Fibroblast of lung (primary cell): ENCODE data around the gene NFKBIL1. TPM values are rescaled to one million over a fixed set of nuclear protein-coding genes. Genes with fewer than 3 reads are reported as not detected.

Source experiments
- DNase-seq, 2 donors: peaks; one replicate each; pipeline versions ENCODE4 v3.0.0 to v3.0.0-alpha.2; 2010; ENCODE audit warnings: low read depth in 2 of 2
- H2AFZ ChIP-seq: 2 replicates; pipeline ENCODE4 v1.5.1; 2012; ENCODE audit warnings: low read length, control low read depth, inconsistent platforms
- H3K27ac ChIP-seq: 2 replicates; pipeline ENCODE4 v1.5.1; 2011; ENCODE audit warnings: low read length, control low read depth; ENCODE audit not compliant: insufficient read depth
- H3K27me3 ChIP-seq: 2 replicates; pipeline ENCODE4 v1.5.1; 2011; ENCODE audit warnings: mild to moderate bottlenecking, low read length; ENCODE audit not compliant: control insufficient read depth, insufficient read depth
- H3K36me3 ChIP-seq: 2 replicates; pipeline ENCODE4 v1.5.1; 2011; ENCODE audit warnings: low read length; ENCODE audit not compliant: control insufficient read depth, insufficient read depth
- H3K4me1 ChIP-seq: 2 replicates; pipeline ENCODE4 v1.5.1; 2011; ENCODE audit warnings: low read length; ENCODE audit not compliant: control insufficient read depth, insufficient read depth; ENCODE audit errors: extremely low read depth
- H3K4me2 ChIP-seq: 2 replicates; pipeline ENCODE4 v1.5.1; 2011; ENCODE audit warnings: low read length, control low read depth; ENCODE audit not compliant: insufficient read depth; ENCODE audit errors: extremely low read depth
- H3K4me3 ChIP-seq, 4 experiments: fragments of 200-600 bp in 1 of 4; sonication (generic) in 1 of 4; replicated peaks in 1 of 4; 2 replicates each; pipeline ENCODE4 v1.5.1; 2011 to 2016; ENCODE audit warnings: low read length in 4 of 4, low read depth in 3 of 4, mild to moderate bottlenecking in 3 of 4, control low read depth in 2 of 4, inconsistent platforms in 1 of 4, mixed read lengths in 1 of 4; ENCODE audit not compliant: insufficient read depth in 1 of 4; ENCODE audit errors: control extremely low read depth in 1 of 4
- H3K79me2 ChIP-seq: 2 replicates; pipeline ENCODE4 v1.5.1; 2012; ENCODE audit warnings: mild to moderate bottlenecking, low read length, inconsistent platforms; ENCODE audit not compliant: control insufficient read depth, insufficient read depth
- H3K9ac ChIP-seq: 2 replicates; pipeline ENCODE4 v1.5.1; 2011; ENCODE audit warnings: mild to moderate bottlenecking, low read length, control low read depth; ENCODE audit not compliant: insufficient read depth
- H3K9me3 ChIP-seq: 2 replicates; pipeline ENCODE4 v1.5.1; 2012; ENCODE audit warnings: low read depth, low read length; ENCODE audit not compliant: control insufficient read depth, insufficient read depth
- H4K20me1 ChIP-seq: 2 replicates; pipeline ENCODE4 v1.5.1; 2011; ENCODE audit warnings: low read length; ENCODE audit not compliant: control insufficient read depth, insufficient read depth; ENCODE audit errors: extremely low read depth
- CTCF ChIP-seq, 2 donors: IDR thresholded peaks in 1 of 2; conservative IDR thresholded peaks in 1 of 2; 1 replicate in 1 of 2; 2 replicates in 1 of 2; pipeline ENCODE4 v1.5.1; 2011 to 2012; ENCODE audit warnings: low read length in 2 of 2, control low read depth in 1 of 2, inconsistent platforms in 1 of 2, low read depth in 1 of 2, mild to moderate bottlenecking in 1 of 2
- EZH2 ChIP-seq: IDR thresholded peaks from 2 replicates; pipeline ENCODE4 v1.5.1; 2012; ENCODE audit warnings: low read length, control low read depth, mild to moderate bottlenecking; ENCODE audit errors: missing control alignments
- polyA plus RNA-seq, 2 donors: library from polyadenylated mRNA; depleted of rRNA in 1 of 2; stranded (reverse) in 1 of 2; unstranded in 1 of 2; fragments of >200 nt; gene quantifications; 2 replicates each; pipeline ENCODE4 v1.2.1, GENCODE V29; 2011 to 2012; ENCODE audit warnings: missing spikeins in 1 of 2
- total RNA-seq: library from RNA; depleted of rRNA; stranded (reverse); fragments of >200 nt; gene quantifications from 2 replicates; pipeline ENCODE4 v1.2.1, GENCODE V29; 2014

Gene NFKBIL1
- total and polyA plus RNA-seq, 2 donors (not counting 1 experiment from before 2014, with no cell fraction given): 5.1 to 44.3 TPM

GRCh38 chr6:31592396-31592771 lies 45.0 kb downstream of the NFKBIL1 start:
- Histone ChIP-seq H4K20me1 (no peaks in the 10 kb centered on the region), H3K27ac (no peak overlapping the region), H3K79me2 (no peaks in the 10 kb centered on the region), H3K9ac (no peak overlapping the region), H3K4me1 (no peaks in the 10 kb centered on the region), H3K9me3 (no peaks in the 10 kb centered on the region), H2AFZ (no peak overlapping the region), H3K4me3 (no peak overlapping the region), H3K27me3 (no peaks in the 10 kb centered on the region), H3K4me2 (no peak overlapping the region), H3K36me3 (no peaks in the 10 kb centered on the region)
- no peak for DNase-seq
- TF ChIP-seq CTCF (conservative IDR thresholded peaks at IDR 0.05 in 1 of 2, IDR thresholded peaks at IDR 0.05 in 1 of 2; ENCODE audit: low read depth in 1 of 2, low read length in 2 of 2): no peak
- no peak for TF ChIP-seq EZH2

DNA sequence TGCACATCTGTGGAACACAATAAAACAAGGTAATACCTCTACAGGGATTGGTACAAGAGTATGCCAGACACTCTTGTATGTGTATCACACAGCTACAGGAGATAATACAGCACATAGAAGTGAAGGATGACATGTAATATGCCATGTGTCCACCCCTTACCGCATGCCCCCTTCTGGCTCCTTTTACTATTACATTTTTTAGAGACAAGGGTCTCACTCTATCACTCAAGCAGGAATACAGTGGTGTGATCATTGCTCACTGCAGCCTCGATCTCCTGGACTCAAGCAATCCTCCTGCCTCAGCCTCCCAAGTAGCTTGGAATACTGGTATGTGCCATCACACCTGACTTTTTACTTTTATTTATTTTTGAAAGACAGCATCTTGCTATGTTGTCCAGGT lies 49.6 kb downstream of the NFKBIL1 start:
- H3K9me3 ChIP-seq: no peaks in the 10 kb centered on the region
- H3K27ac ChIP-seq: no peak overlapping the region
- no peak overlapping the region for H2AFZ ChIP-seq
- no peaks in the 10 kb centered on the region for H3K36me3 ChIP-seq
- H3K9ac ChIP-seq: no peak overlapping the region
- no peaks in the 10 kb centered on the region for H3K79me2 ChIP-seq
- no peak overlapping the region for H3K4me3 ChIP-seq
- no peaks in the 10 kb centered on the region for H4K20me1 ChIP-seq
- no peaks in the 10 kb centered on the region for H3K4me1 ChIP-seq
- DNase-seq: peak; percentile 3 to 23
- H3K27me3 ChIP-seq: no peaks in the 10 kb centered on the region
- TF ChIP-seq EZH2 (no peak), CTCF (conservative IDR thresholded peaks at IDR 0.05 in 1 of 2, IDR thresholded peaks at IDR 0.05 in 1 of 2; ENCODE audit: low read depth in 1 of 2, low read length in 2 of 2) (peak; percentile 14 to 49)
- no peak overlapping the region for H3K4me2 ChIP-seq

DNA sequence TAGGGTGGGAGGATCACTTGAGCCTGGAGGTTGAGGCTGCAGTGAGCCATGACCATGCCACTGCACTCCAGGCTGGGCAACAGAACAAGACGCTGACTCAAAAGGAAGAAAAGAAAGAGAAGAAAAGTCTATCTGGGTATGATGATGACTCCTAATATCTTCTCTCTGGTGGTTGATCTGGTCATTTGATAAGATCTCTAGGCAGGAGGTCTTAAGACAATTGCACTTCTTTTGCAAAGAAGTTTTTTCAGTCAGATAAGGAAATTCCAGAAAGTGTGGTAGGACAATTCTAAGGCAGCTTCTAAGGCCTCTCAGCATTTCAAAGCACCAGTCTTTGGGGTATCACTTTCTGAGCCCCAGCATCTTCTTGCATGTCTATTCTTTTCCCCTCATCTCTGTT lies 59.9 kb downstream of the NFKBIL1 start:
- H3K36me3 ChIP-seq: no peaks in the 10 kb centered on the region
- H3K27ac ChIP-seq: no peak overlapping the region
- no peak overlapping the region for H3K4me2 ChIP-seq
- no peaks in the 10 kb centered on the region for H3K9me3 ChIP-seq
- TF ChIP-seq CTCF (conservative IDR thresholded peaks at IDR 0.05 in 1 of 2, IDR thresholded peaks at IDR 0.05 in 1 of 2; ENCODE audit: low read depth in 1 of 2, low read length in 2 of 2) (no peak), EZH2 (no peak)
- H3K4me3 ChIP-seq: no peak overlapping the region
- H3K9ac ChIP-seq: no peak overlapping the region
- DNase-seq: no peak
- H3K27me3 ChIP-seq: no peaks in the 10 kb centered on the region
- H2AFZ ChIP-seq: no peak overlapping the region
- no peaks in the 10 kb centered on the region for H3K79me2 ChIP-seq
- no peaks in the 10 kb centered on the region for H3K4me1 ChIP-seq
- H4K20me1 ChIP-seq: no peaks in the 10 kb centered on the region

Other genes starting within 250 kb of the NFKBIL1 start
Only the 30 nearest of the 31 such genes appear.
- 190 and 244 TPM in 2 replicates for gene HLA-B, start 190.4 kb upstream of the NFKBIL1 start, total RNA-seq
- 441 and 1,124 TPM in 2 replicates for gene HLA-B, start 190.4 kb upstream of the NFKBIL1 start, polyA plus RNA-seq
- 28.5 and 85.2 TPM in 2 replicates for gene MICA, start 144.0 kb upstream of the NFKBIL1 start, total RNA-seq
- gene MICA, start 144.0 kb upstream of the NFKBIL1 start, polyA plus RNA-seq: 54.2 and 81.1 TPM in 2 replicates
- 6.2 and 17.2 TPM in 2 replicates for gene MICB, start 49.5 kb upstream of the NFKBIL1 start, total RNA-seq
- 18.6 and 19.2 TPM in 2 replicates for gene MICB, start 49.5 kb upstream of the NFKBIL1 start, polyA plus RNA-seq
- not detected in 2 replicates for gene MCCD1, start 18.6 kb upstream of the NFKBIL1 start, total RNA-seq
- gene MCCD1, start 18.6 kb upstream of the NFKBIL1 start, polyA plus RNA-seq: not detected in 2 replicates
- 192 and 370 TPM in 2 replicates for gene DDX39B, start 5.6 kb upstream of the NFKBIL1 start, total RNA-seq
- gene DDX39B, start 5.6 kb upstream of the NFKBIL1 start, polyA plus RNA-seq: 323 and 410 TPM in 2 replicates
- gene ATP6V1G2, start 1.0 kb upstream of the NFKBIL1 start, total RNA-seq: 4.1 and 11.2 TPM in 2 replicates
- 9.1 and 16.0 TPM in 2 replicates for gene ATP6V1G2, start 1.0 kb upstream of the NFKBIL1 start, polyA plus RNA-seq
- not detected in 2 replicates for gene LTA, start 24.7 kb downstream of the NFKBIL1 start, total RNA-seq
- not detected in 2 replicates for gene LTA, start 24.7 kb downstream of the NFKBIL1 start, polyA plus RNA-seq
- gene TNF, start 28.0 kb downstream of the NFKBIL1 start, total RNA-seq: not detected in 2 replicates
- gene TNF, start 28.0 kb downstream of the NFKBIL1 start, polyA plus RNA-seq: not detected in 2 replicates
- gene LTB, start 34.8 kb downstream of the NFKBIL1 start, total RNA-seq: not detected in 2 replicates
- gene LTB, start 34.8 kb downstream of the NFKBIL1 start, polyA plus RNA-seq: not detected in 2 replicates
- gene LST1, start 38.7 kb downstream of the NFKBIL1 start, total RNA-seq: not detected in 2 replicates
- not detected in 2 replicates for gene LST1, start 38.7 kb downstream of the NFKBIL1 start, polyA plus RNA-seq
- not detected in 2 replicates for gene NCR3, start 45.4 kb downstream of the NFKBIL1 start, total RNA-seq
- not detected in 2 replicates for gene NCR3, start 45.4 kb downstream of the NFKBIL1 start, polyA plus RNA-seq
- gene AIF1, start 67.6 kb downstream of the NFKBIL1 start, total RNA-seq: not detected in 2 replicates
- gene AIF1, start 67.6 kb downstream of the NFKBIL1 start, polyA plus RNA-seq: not detected in 2 replicates
- 22.9 and 46.6 TPM in 2 replicates for gene PRRC2A, start 73.1 kb downstream of the NFKBIL1 start, total RNA-seq
- 26.9 and 50.7 TPM in 2 replicates for gene PRRC2A, start 73.1 kb downstream of the NFKBIL1 start, polyA plus RNA-seq
- gene BAG6, start 105.1 kb downstream of the NFKBIL1 start, total RNA-seq: 90.9 and 124 TPM in 2 replicates
- 75.3 and 111 TPM in 2 replicates for gene BAG6, start 105.1 kb downstream of the NFKBIL1 start, polyA plus RNA-seq
- gene APOM, start 108.3 kb downstream of the NFKBIL1 start, total RNA-seq: 0.99 and 1.0 TPM in 2 replicates
- 3.9 and 5.4 TPM in 2 replicates for gene APOM, start 108.3 kb downstream of the NFKBIL1 start, polyA plus RNA-seq
- gene C6orf47, start 113.2 kb downstream of the NFKBIL1 start, total RNA-seq: 20.6 and 26.2 TPM in 2 replicates
- gene C6orf47, start 113.2 kb downstream of the NFKBIL1 start, polyA plus RNA-seq: 6.6 and 7.9 TPM in 2 replicates
- 15.0 and 17.2 TPM in 2 replicates for gene GPANK1, start 117.4 kb downstream of the NFKBIL1 start, total RNA-seq
- gene GPANK1, start 117.4 kb downstream of the NFKBIL1 start, polyA plus RNA-seq: 12.7 and 13.1 TPM in 2 replicates
- 67.2 and 70.9 TPM in 2 replicates for gene CSNK2B, start 118.5 kb downstream of the NFKBIL1 start, total RNA-seq
- 84.9 and 124 TPM in 2 replicates for gene CSNK2B, start 118.5 kb downstream of the NFKBIL1 start, polyA plus RNA-seq
- 1.3 and 2.0 TPM in 2 replicates for gene LY6G5B, start 122.4 kb downstream of the NFKBIL1 start, total RNA-seq
- 2.8 and 2.9 TPM in 2 replicates for gene LY6G5B, start 122.4 kb downstream of the NFKBIL1 start, polyA plus RNA-seq
- gene LY6G5C, start 133.5 kb downstream of the NFKBIL1 start, total RNA-seq: 0.51 and 0.83 TPM in 2 replicates
- 2.0 and 2.9 TPM in 2 replicates for gene LY6G5C, start 133.5 kb downstream of the NFKBIL1 start, polyA plus RNA-seq
- gene ABHD16A, start 155.7 kb downstream of the NFKBIL1 start, total RNA-seq: 62.1 and 72.0 TPM in 2 replicates
- 24.2 and 25.1 TPM in 2 replicates for gene ABHD16A, start 155.7 kb downstream of the NFKBIL1 start, polyA plus RNA-seq
- not detected in 2 replicates for gene LY6G6F, start 159.3 kb downstream of the NFKBIL1 start, total RNA-seq
- gene LY6G6F, start 159.3 kb downstream of the NFKBIL1 start, polyA plus RNA-seq: not detected in 2 replicates
- not detected in 2 replicates for gene LY6G6D, start 167.7 kb downstream of the NFKBIL1 start, total RNA-seq
- gene LY6G6D, start 167.7 kb downstream of the NFKBIL1 start, polyA plus RNA-seq: not detected in 2 replicates
- gene LY6G6C, start 174.1 kb downstream of the NFKBIL1 start, total RNA-seq: not detected in 2 replicates
- gene LY6G6C, start 174.1 kb downstream of the NFKBIL1 start, polyA plus RNA-seq: not detected in 2 replicates
- gene MPIG6B, start 175.8 kb downstream of the NFKBIL1 start, total RNA-seq: not detected in 2 replicates
- not detected in 2 replicates for gene MPIG6B, start 175.8 kb downstream of the NFKBIL1 start, polyA plus RNA-seq
- gene DDAH2, start 181.7 kb downstream of the NFKBIL1 start, total RNA-seq: 97.3 and 119 TPM in 2 replicates
- gene DDAH2, start 181.7 kb downstream of the NFKBIL1 start, polyA plus RNA-seq: 42.5 and 43.4 TPM in 2 replicates
- 439 and 615 TPM in 2 replicates for gene CLIC1, start 188.9 kb downstream of the NFKBIL1 start, total RNA-seq
- 639 and 788 TPM in 2 replicates for gene CLIC1, start 188.9 kb downstream of the NFKBIL1 start, polyA plus RNA-seq
- 2.3 and 4.3 TPM in 2 replicates for gene MSH5, start 192.4 kb downstream of the NFKBIL1 start, total RNA-seq
- 6.0 and 11.1 TPM in 2 replicates for gene MSH5, start 192.4 kb downstream of the NFKBIL1 start, polyA plus RNA-seq
- 0.26 and 0.50 TPM in 2 replicates for gene SAPCD1, start 215.0 kb downstream of the NFKBIL1 start, total RNA-seq
- gene SAPCD1, start 215.0 kb downstream of the NFKBIL1 start, polyA plus RNA-seq: 1.3 and 1.4 TPM in 2 replicates
- under 0.01 and 0.66 TPM in 2 replicates for gene VWA7, start 229.7 kb downstream of the NFKBIL1 start, total RNA-seq
- 0.16 and 0.60 TPM in 2 replicates for gene VWA7, start 229.7 kb downstream of the NFKBIL1 start, polyA plus RNA-seq